ENCODE measurements around the gene RXFP2.

DNA sequence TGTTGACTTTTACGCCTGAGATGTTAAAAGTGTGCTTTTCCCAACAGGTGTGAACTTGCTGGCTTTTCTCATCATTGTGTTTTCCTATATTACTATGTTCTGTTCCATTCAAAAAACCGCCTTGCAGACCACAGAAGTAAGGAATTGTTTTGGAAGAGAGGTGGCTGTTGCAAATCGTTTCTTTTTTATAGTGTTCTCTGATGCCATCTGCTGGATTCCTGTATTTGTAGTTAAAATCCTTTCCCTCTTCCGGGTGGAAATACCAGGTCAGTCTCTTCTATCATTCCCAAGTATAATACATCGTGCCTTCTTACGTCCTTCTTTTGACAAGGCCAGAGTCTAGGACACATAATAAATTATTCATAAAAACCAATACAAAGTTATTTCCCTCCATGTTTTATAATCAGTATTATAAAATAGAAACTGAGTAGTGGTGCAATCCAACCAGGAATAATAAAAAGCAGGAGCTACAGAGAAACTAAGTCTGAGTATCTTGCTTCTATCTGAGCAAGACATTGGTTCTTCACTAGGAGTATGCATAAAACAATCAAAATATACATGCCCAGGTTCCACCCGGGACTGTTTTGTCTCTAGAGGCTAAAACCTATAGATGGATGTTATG, 57.9 kb downstream of the RXFP2 start:
- TF ChIP-seq, protein P1, sequence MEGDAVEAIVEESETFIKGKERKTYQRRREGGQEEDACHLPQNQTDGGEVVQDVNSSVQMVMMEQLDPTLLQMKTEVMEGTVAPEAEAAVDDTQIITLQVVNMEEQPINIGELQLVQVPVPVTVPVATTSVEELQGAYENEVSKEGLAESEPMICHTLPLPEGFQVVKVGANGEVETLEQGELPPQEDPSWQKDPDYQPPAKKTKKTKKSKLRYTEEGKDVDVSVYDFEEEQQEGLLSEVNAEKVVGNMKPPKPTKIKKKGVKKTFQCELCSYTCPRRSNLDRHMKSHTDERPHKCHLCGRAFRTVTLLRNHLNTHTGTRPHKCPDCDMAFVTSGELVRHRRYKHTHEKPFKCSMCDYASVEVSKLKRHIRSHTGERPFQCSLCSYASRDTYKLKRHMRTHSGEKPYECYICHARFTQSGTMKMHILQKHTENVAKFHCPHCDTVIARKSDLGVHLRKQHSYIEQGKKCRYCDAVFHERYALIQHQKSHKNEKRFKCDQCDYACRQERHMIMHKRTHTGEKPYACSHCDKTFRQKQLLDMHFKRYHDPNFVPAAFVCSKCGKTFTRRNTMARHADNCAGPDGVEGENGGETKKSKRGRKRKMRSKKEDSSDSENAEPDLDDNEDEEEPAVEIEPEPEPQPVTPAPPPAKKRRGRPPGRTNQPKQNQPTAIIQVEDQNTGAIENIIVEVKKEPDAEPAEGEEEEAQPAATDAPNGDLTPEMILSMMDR (IDR thresholded peaks at IDR 0.05) = no peak
- no peak for TF ChIP-seq POLR2A (IDR thresholded peaks at IDR 0.05)

Data from lower leg skin (tissue), 3 donors.